GM18907 (cell line): Measurements from ENCODE around the gene PRKACA.
"Not testable (repeated sequence)": the region's sequence is repeated elsewhere in the genome, so short reads cannot be mapped to it uniquely, and the experiment has no call there.

ENCODE experiments used
- ATAC-seq: cut with Tn5 transposase; IDR thresholded peaks from one replicate; pipeline ENCODE4 v1.9.1; 2021; ENCODE audit warnings: mild to moderate bottlenecking, moderate library complexity; ENCODE audit not compliant: unreplicated experiment

Gene PRKACA

GRCh38 chr19:14052470-14052869 is 65.1 kb downstream of the PRKACA start:
- no peak for ATAC-seq

- ATAC-seq: no peak
These were observed 65.6 kb downstream of the PRKACA start for GRCh38 chr19:14051980-14052379.

- ATAC-seq: not testable (repeated sequence)
These were observed 66.6 kb downstream of the PRKACA start for GRCh38 chr19:14050961-14051360.

GRCh38 chr19:14050512-14050911 is 67.0 kb downstream of the PRKACA start:
- ATAC-seq: no peak

- ATAC-seq: no peak
These were observed 69.0 kb downstream of the PRKACA start for GRCh38 chr19:14048443-14049153.

GRCh38 chr19:14047866-14048265 is 69.7 kb downstream of the PRKACA start:
- not testable (repeated sequence) for ATAC-seq

GRCh38 chr19:14042659-14043608 is 74.6 kb downstream of the PRKACA start:
- peak; percentile 46 for ATAC-seq
